HFFc6 (cell line): ENCODE measurements around the gene LAMA2. TPM values are rescaled to one million over a fixed set of nuclear protein-coding genes. Genes with fewer than 3 reads are reported as not detected.

ENCODE experiments used
- DNase-seq: peaks from one replicate; pipeline ENCODE4 v3.0.0-alpha.2; 2018
- H3K27ac Mint-ChIP-seq: 2 replicates; pipeline ENCODE4 v1.8.0; 2020; ENCODE audit warnings: mild to moderate bottlenecking, mixed read lengths
- H3K27me3 Mint-ChIP-seq: 2 replicates; pipeline ENCODE4 v1.8.0; 2021; ENCODE audit warnings: mild to moderate bottlenecking, moderate library complexity, mixed read lengths; ENCODE audit not compliant: insufficient read depth
- H3K36me3 Mint-ChIP-seq: 2 replicates; pipeline ENCODE4 v1.8.0; 2021; ENCODE audit warnings: low read depth, mixed read lengths
- H3K4me1 Mint-ChIP-seq: 2 replicates; pipeline ENCODE4 v1.8.0; 2020; ENCODE audit warnings: low read depth, mixed read lengths
- H3K4me3 Mint-ChIP-seq: 2 replicates; pipeline ENCODE4 v1.8.0; 2020; ENCODE audit warnings: mild to moderate bottlenecking, moderate library complexity, mixed read lengths
- H3K9me3 Mint-ChIP-seq: 2 replicates; pipeline ENCODE4 v1.8.0; 2020; ENCODE audit warnings: mild to moderate bottlenecking, mixed read lengths
- CTCF ChIP-seq: fragments of 200-600 bp; sonication (generic); IDR thresholded peaks from 2 replicates; pipeline ENCODE4 v1.5.0; 2021; ENCODE audit warnings: antibody characterized with exemption, mild to moderate bottlenecking
- total RNA-seq, 6 experiments: library from RNA; stranded (reverse); fragmentation: NEBNext Ultra II Directional; extraction: Animal tissue kit (Norgen Biotek cat#: 25700); gene quantifications; 2 replicates in 1 of 6; 3 replicates in 5 of 6; pipeline ENCODE4 v1.2.3, GENCODE V29; 2021

The LAMA2 gene
- total RNA-seq, 6 experiments from 2014 or later = 8.2 to 14.3 (median 10.5) TPM

- Mint-ChIP-seq H3K27ac (no peak overlapping the region), H3K27me3 (no peaks in the 10 kb centered on the region; the same call in 1 of the 2 replicates), H3K36me3 (no peaks in the 10 kb centered on the region), H3K4me1 (no peaks in the 10 kb centered on the region), H3K9me3 (no peaks in the 10 kb centered on the region), H3K4me3 (no peak overlapping the region)
- DNase-seq = no peak
- TF ChIP-seq CTCF = no peak
Observed at GRCh38 chr6:129284225-129284624, 401.3 kb downstream of the LAMA2 start.

GRCh38 chr6:129287231-129288177, 404.6 kb downstream of the LAMA2 start:
- Mint-ChIP-seq H3K4me1 (no peaks in the 10 kb centered on the region), H3K36me3 (no peaks in the 10 kb centered on the region), H3K4me3 (no peak overlapping the region), H3K27ac (no peak overlapping the region), H3K27me3 (no peaks in the 10 kb centered on the region; the same call in 1 of the 2 replicates), H3K9me3 (no peaks in the 10 kb centered on the region)
- no peak for TF ChIP-seq CTCF
- no peak for DNase-seq

- Mint-ChIP-seq H3K4me3 (no peak overlapping the region), H3K27me3 (no peaks in the 10 kb centered on the region; the same call in 1 of the 2 replicates)
Observed at GRCh38 chr6:129289442-129289841, 406.5 kb downstream of the LAMA2 start.

GRCh38 chr6:129292836-129293235, 409.9 kb downstream of the LAMA2 start:
- no peak for DNase-seq
- Mint-ChIP-seq H3K27ac (no peak overlapping the region), H3K9me3 (no peaks in the 10 kb centered on the region), H3K36me3 (no peaks in the 10 kb centered on the region), H3K4me1 (no peaks in the 10 kb centered on the region), H3K27me3 (no peaks in the 10 kb centered on the region), H3K4me3 (no peak overlapping the region)
- no peak for TF ChIP-seq CTCF

More at GRCh38 chr6:129289442-129289841, 406.5 kb downstream of the LAMA2 start:
- no peak overlapping the region for H3K27ac Mint-ChIP-seq
- TF ChIP-seq CTCF = no peak
- no peak for DNase-seq
- H3K36me3 Mint-ChIP-seq = no peaks in the 10 kb centered on the region
- no peaks in the 10 kb centered on the region for H3K9me3 Mint-ChIP-seq
- no peaks in the 10 kb centered on the region for H3K4me1 Mint-ChIP-seq

GRCh38 chr6:129297592-129297991, 414.7 kb downstream of the LAMA2 start:
- H3K4me1 Mint-ChIP-seq = no peaks in the 10 kb centered on the region
- DNase-seq = no peak
- no peak overlapping the region for H3K27ac Mint-ChIP-seq
- H3K4me3 Mint-ChIP-seq = no peak overlapping the region
- TF ChIP-seq CTCF = no peak
- H3K9me3 Mint-ChIP-seq = no peaks in the 10 kb centered on the region
- no peaks in the 10 kb centered on the region for H3K27me3 Mint-ChIP-seq
- H3K36me3 Mint-ChIP-seq = no peaks in the 10 kb centered on the region
